Mucosa of descending colon (tissue), 3 donors: Measurements from ENCODE around the gene TMPRSS4. TPM values are rescaled to one million over a fixed set of nuclear protein-coding genes. Genes with fewer than 3 reads are reported as not detected.

Experiments
- ATAC-seq: fragments of 200-7000 bp; cut with Tn5 transposase; one replicate; pipeline ENCODE4 v1.9.1; 2020; ENCODE audit warnings: mild to moderate bottlenecking, moderate library complexity
- DNase-seq, 3 donors: peaks; one replicate each; pipeline ENCODE4 v3.0.0-alpha.2; 2020
- H3K36me3 ChIP-seq: fragments of 200-600 bp; one replicate; pipeline ENCODE4 v1.8.0; 2021; ENCODE audit warnings: low read depth, mild to moderate bottlenecking
- H3K4me1 ChIP-seq: fragments of 200-600 bp; one replicate; pipeline ENCODE4 v1.8.0; 2021; ENCODE audit warnings: low read depth, mild to moderate bottlenecking
- H3K4me3 ChIP-seq: fragments of 200-600 bp; one replicate; pipeline ENCODE4 v1.8.0; 2021; ENCODE audit warnings: mild to moderate bottlenecking
- H3K9me3 ChIP-seq: fragments of 200-600 bp; one replicate; pipeline ENCODE4 v1.8.0; 2021; ENCODE audit warnings: mild to moderate bottlenecking
- CTCF ChIP-seq: fragments of 200-600 bp; IDR thresholded peaks from one replicate; pipeline ENCODE4 v1.8.0; 2022; ENCODE audit warnings: antibody characterized with exemption, mild to moderate bottlenecking
- intact Hi-C, 2 donors: fragments of 100-400 bp; cut with DNase I in 1 of 2; cut with micrococcal nuclease in 1 of 2; formaldehyde crosslinking; loops; one replicate each; pipeline versions ENCODE4 v1.11.0 to v1.11.1; 2022; cut with DNase I, micrococcal nuclease
- total RNA-seq, 3 donors: library from RNA; stranded (reverse); fragmentation: NEBNext Ultra II Directional in 2 of 3; extraction: Animal tissue kit (Norgen Biotek cat#: 25700) in 2 of 3; gene quantifications; one replicate each; pipeline versions ENCODE4 v1.2.1 to v1.2.4, GENCODE V29; 2021 to 2023
- donor health status: DM: no; HTN: no; CAD: no; lungs with moderate emphysema.
- donor health status: DM: no; HTN: no; CAD: no.
- donor health status: DM: no; HTN: yes; CAD: no.

Gene TMPRSS4
- total RNA-seq, 3 donors from 2014 or later: 159 to 648 (median 243) TPM

GRCh38 chr11:118064956-118065355 lies 11.9 kb upstream of the TMPRSS4 start:
- no peak for TF ChIP-seq CTCF
- intact Hi-C loops: no loop called here
- Histone ChIP-seq H3K36me3 (no peaks in the 10 kb centered on the region), H3K9me3 (no peaks in the 10 kb centered on the region), H3K4me1 (no peaks in the 10 kb centered on the region), H3K4me3 (no peak overlapping the region)
- peak; percentile 37 for ATAC-seq
- no peak for DNase-seq

GRCh38 chr11:118065384-118065783 lies 11.5 kb upstream of the TMPRSS4 start:
- Histone ChIP-seq H3K4me1 (no peaks in the 10 kb centered on the region), H3K4me3 (no peak overlapping the region), H3K9me3 (no peaks in the 10 kb centered on the region), H3K36me3 (no peaks in the 10 kb centered on the region)
- no peak for TF ChIP-seq CTCF
- no peak for DNase-seq
- intact Hi-C loops: no loop called here
- ATAC-seq: no peak

GRCh38 chr11:118067006-118067405 lies 9.9 kb upstream of the TMPRSS4 start:
- DNase-seq: no peak
- Histone ChIP-seq H3K4me3 (no peak overlapping the region), H3K9me3 (no peaks in the 10 kb centered on the region), H3K4me1 (no peaks in the 10 kb centered on the region), H3K36me3 (no peaks in the 10 kb centered on the region)
- ATAC-seq: no peak
- intact Hi-C loops: no loop called here
- TF ChIP-seq CTCF: no peak

- ATAC-seq: peak; percentile 16
- TF ChIP-seq CTCF: no peak
- H3K9me3 ChIP-seq: no peaks in the 10 kb centered on the region
- DNase-seq: no peak
- no peaks in the 10 kb centered on the region for H3K36me3 ChIP-seq
- H3K4me3 ChIP-seq: no peak overlapping the region
- H3K4me1 ChIP-seq: no peaks in the 10 kb centered on the region
- intact Hi-C loops: no loop called here
These were observed 8.5 kb upstream of the TMPRSS4 start for GRCh38 chr11:118068206-118068944.

GRCh38 chr11:118068945-118069612 lies 7.8 kb upstream of the TMPRSS4 start:
- intact Hi-C loops: no loop called here
- ATAC-seq (no peak), DNase-seq (no peak)
- Histone ChIP-seq H3K36me3 (no peaks in the 10 kb centered on the region), H3K9me3 (no peaks in the 10 kb centered on the region), H3K4me1 (no peaks in the 10 kb centered on the region), H3K4me3 (no peak overlapping the region)
- no peak for TF ChIP-seq CTCF
